Stimulated activated effector memory CD8-positive, alpha-beta T cell treated with anti-CD3 and anti-CD28 coated beads, Interleukin-12 subunit alpha, Interleukin-12 subunit beta, amount 100 ng/mL, for 72 hours (primary cell): ENCODE data around the gene RASL10B.
A peak's percentile ranks its signal among the peaks of the same experiment; 100 is the strongest.

ENCODE experiments used
- ATAC-seq: fragments of 150-1000 bp; cut with Tn5 transposase; 2 replicates; pipeline ENCODE4 v1.10.0; 2021
- DNase-seq, 2 donors: peaks; one replicate each; pipeline ENCODE4 v3.0.0; 2021 to 2022; ENCODE audit warnings: low spot score in 2 of 2
- H3K27ac Mint-ChIP-seq: one replicate; pipeline ENCODE4 v1.8.0; 2022; ENCODE audit warnings: mild to moderate bottlenecking, mixed read lengths
- H3K36me3 Mint-ChIP-seq: one replicate; pipeline ENCODE4 v1.8.0; 2022; ENCODE audit warnings: mild to moderate bottlenecking, mixed read lengths
- H3K4me1 Mint-ChIP-seq: one replicate; pipeline ENCODE4 v1.8.0; 2022; ENCODE audit warnings: mixed read lengths
- H3K4me3 Mint-ChIP-seq: one replicate; pipeline ENCODE4 v1.8.0; 2022; ENCODE audit warnings: mild to moderate bottlenecking, mixed read lengths
- H3K9me3 Mint-ChIP-seq: one replicate; pipeline ENCODE4 v1.8.0; 2022; ENCODE audit warnings: mixed read lengths

RASL10B gene

DNA sequence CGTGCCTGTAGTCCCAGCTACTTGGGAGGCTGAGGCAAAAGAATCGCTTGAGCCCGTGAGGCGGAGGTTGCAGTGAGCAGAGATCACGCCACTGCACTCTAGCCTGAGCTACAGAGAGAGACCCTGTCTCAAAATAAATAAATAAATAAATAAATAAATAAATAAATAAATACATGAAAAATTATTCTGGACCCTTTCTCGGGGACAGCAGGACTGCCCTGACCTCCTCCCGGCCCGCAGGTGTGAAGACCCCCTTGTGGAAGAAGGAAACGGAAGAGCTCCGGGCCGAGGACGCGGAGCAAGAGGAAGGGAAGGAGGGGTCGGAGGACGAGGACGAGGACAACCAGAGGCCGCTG, 32.3 kb downstream of the RASL10B start:
- ATAC-seq (no peak), DNase-seq (no peak)
- H3K4me3 Mint-ChIP-seq: peak overlapping the region; percentile 90
- no peak overlapping the region for H3K27ac Mint-ChIP-seq
- peaks cover 7% of the 10 kb centered on the region for H3K4me1 Mint-ChIP-seq
- peaks cover 4% of the 10 kb centered on the region for H3K36me3 Mint-ChIP-seq
- no peaks in the 10 kb centered on the region for H3K9me3 Mint-ChIP-seq

DNA sequence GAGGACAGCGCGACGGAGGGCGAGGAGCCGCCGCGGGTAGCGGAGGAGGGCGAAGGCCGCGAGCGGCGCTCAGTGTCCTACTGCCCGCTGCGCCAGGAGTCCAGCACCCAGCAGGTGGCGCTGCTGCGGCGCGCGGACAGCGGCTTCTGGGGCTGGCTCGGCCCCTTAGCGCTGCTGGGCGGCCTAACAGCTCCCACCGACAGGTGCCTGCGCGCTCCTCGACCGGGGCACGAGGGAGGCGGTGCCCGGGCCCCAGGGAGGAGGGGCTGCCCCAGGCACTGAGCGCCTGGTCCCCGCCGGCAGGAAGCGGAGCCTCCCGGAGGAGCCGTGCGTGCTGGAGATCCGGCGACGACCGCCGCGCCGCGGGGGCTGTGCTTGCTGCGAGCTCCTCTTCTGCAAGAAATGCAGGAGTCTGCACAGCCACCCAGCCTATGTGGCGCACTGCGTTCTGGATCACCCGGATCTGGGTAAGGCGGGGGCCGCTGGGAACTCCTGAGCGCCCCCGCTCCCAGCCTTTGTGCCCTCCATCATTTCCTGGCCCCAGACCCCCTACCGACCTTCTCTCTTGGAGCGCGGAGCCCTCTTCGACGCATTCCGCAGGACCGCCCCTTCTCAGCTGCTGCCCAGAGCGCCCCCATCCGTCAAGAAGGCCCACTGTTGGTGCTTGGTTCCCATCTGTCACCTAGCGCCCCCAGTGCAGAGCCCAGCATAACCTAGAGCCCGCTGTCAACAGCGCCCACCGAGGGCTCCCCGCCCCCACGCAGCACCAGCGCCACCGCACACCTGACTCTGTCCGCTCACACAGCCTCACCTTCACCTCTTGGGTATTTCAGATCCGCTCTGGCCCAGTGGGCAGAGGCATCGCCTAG, 32.9 kb downstream of the RASL10B start:
- Mint-ChIP-seq H3K4me3 (peak overlapping the region; percentile 90), H3K36me3 (peaks cover 4% of the 10 kb centered on the region), H3K27ac (no peak overlapping the region), H3K9me3 (no peaks in the 10 kb centered on the region), H3K4me1 (peaks cover 7% of the 10 kb centered on the region)
- peak; percentile 95 to 96 for DNase-seq
- ATAC-seq: peak; percentile 96

DNA sequence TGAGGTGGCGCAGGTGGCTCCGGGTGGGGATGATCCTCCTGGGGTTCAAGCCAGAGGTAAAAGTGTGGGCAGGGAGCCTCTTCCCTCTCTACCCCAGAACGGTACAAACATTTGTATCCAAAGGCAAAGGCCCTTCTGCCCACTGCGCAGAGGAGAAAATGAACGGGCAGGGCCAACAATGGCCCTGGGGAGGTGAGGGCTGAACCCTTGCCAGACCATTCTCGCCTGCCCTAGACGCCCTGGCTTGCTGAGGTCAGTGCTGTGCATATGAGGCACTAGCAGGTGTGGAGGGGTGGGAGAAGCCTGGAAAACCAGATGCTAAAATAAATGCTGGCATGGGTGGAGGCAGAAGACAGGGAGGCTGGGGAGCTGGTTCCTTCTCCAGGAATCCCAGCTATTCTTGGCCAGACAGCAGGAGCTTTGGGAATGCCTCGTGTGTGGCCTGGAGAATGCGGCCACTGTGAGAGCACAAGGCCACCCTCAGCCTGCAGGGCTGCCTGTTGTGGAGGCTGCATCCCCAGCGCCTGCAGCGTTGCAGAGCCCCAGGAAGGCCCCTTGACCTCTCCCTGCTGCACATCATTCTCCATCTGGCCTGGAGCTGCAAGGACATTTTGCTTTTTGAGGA, 33.8 kb downstream of the RASL10B start:
- ATAC-seq (no peak), DNase-seq (no peak)
- no peaks in the 10 kb centered on the region for H3K9me3 Mint-ChIP-seq
- peaks cover 4% of the 10 kb centered on the region for H3K36me3 Mint-ChIP-seq
- H3K4me1 Mint-ChIP-seq: peaks cover 7% of the 10 kb centered on the region
- no peak overlapping the region for H3K27ac Mint-ChIP-seq
- H3K4me3 Mint-ChIP-seq: peak overlapping the region; percentile 90

DNA sequence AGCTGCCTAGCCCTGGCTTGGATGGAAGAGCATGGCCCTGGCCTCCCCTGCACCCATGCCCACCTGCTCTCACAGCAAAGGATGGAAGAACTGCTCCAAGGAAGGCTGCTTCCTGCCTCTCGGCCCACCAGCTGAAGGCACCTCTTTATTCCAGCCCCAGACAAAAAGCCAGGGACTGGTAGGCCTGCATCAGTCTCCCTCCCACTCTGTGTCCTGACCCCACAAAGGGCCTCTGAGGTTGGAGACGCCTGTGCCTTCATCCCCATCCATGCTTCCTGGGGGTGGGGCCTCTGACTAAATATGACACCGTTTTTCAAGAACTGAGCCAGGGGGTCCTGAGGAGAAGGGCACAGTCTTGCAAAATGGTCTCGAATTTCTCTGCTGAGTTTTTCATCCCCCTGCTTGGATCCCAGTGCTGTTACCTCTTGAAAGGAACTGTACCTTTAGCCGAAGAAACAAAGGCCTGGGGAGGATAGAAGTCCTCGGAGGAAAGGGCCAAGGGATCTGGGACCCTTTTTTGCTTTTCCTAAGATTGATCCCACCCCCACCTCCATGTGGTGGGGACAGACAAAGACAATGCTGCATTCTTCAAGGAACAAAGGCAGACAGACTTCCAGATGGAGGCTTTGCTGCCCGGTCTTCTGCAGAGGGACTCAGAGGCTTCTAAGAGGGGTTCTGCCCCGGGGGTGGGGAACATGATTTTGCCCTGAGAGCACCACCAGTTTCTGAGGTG, 34.5 kb downstream of the RASL10B start:
- Mint-ChIP-seq H3K36me3 (peaks cover 4% of the 10 kb centered on the region), H3K4me3 (peak overlapping the region; percentile 90), H3K27ac (no peak overlapping the region), H3K9me3 (no peaks in the 10 kb centered on the region), H3K4me1 (peaks cover 7% of the 10 kb centered on the region)
- ATAC-seq (no peak), DNase-seq (no peak)

DNA sequence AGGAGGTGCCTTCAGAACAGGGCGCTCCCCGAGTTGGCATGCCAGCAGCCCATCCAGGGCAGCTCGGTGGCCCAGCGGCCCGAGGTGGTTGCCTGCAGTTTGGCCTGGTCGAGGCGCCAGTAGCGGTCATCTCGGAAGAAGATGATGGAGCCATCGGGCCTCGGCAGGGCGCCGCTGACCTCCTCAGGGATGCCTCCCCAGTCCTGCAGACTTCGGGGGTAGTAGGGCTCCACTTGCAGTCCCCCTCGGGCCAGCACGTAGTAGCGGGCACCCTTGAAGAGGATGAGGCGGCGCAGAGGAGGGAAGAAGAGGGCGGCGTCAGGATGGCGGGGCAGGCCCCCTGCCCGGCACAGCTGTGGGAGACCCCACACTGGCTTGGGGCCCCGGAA, 35.0 kb downstream of the RASL10B start:
- Mint-ChIP-seq H3K9me3 (no peaks in the 10 kb centered on the region), H3K4me3 (no peak overlapping the region), H3K4me1 (peaks cover 7% of the 10 kb centered on the region), H3K27ac (no peak overlapping the region), H3K36me3 (peaks cover 4% of the 10 kb centered on the region)
- no peak for ATAC-seq
- DNase-seq: no peak

DNA sequence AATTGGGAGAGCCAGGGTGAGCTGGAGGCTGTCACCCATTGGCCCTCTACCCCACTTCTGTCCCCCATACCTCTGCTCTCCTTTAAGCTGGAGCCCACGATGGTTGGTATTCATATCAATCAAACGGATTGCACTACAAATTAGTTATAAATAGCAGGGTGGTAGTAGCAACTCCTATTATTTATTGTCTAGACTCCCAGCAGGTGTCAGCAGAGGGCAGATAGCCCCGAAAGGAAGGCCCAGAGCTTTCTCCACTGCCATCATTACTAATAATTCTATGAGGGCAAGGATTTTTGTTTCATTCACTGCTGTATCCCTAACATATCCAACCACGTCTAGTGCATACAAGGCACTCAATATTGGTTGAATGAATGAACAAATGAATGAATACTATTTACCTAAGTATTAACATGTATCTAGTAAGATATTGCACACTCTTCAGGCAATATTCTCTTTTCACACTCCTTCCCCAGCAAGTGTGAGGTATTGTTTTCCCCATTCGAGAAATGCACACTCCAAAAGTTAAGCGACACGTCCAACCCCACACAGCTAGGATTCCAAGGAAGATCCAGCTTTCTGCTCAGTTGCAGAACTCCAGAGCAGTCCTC, 35.6 kb downstream of the RASL10B start:
- H3K36me3 Mint-ChIP-seq: peaks cover 4% of the 10 kb centered on the region
- peaks cover 7% of the 10 kb centered on the region for H3K4me1 Mint-ChIP-seq
- DNase-seq (no peak), ATAC-seq (no peak)
- no peak overlapping the region for H3K27ac Mint-ChIP-seq
- H3K4me3 Mint-ChIP-seq: no peak overlapping the region
- H3K9me3 Mint-ChIP-seq: no peaks in the 10 kb centered on the region

DNA sequence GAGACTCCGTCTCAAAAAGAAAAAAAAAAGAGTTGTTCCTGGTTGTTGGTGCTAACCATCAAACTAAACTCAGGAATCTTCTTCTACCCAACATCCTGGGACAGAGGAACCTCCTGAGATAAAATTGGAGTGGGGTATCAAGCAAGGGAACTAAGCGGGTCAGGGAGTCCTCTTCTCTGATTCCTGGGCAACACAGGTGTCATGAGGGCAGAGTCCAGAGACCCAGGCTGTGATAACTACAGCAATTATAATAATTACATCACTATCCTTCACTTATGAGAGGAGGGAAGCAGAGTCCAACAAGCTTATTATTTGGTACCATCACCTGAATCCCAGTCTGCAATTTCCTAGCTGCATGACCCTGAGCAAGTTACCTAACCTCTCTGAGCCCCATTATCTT, 37.4 kb downstream of the RASL10B start:
- H3K36me3 Mint-ChIP-seq: peaks cover 4% of the 10 kb centered on the region
- H3K27ac Mint-ChIP-seq: no peak overlapping the region
- ATAC-seq: no peak
- no peaks in the 10 kb centered on the region for H3K9me3 Mint-ChIP-seq
- no peak overlapping the region for H3K4me3 Mint-ChIP-seq
- H3K4me1 Mint-ChIP-seq: peaks cover 7% of the 10 kb centered on the region
- DNase-seq: no peak

DNA sequence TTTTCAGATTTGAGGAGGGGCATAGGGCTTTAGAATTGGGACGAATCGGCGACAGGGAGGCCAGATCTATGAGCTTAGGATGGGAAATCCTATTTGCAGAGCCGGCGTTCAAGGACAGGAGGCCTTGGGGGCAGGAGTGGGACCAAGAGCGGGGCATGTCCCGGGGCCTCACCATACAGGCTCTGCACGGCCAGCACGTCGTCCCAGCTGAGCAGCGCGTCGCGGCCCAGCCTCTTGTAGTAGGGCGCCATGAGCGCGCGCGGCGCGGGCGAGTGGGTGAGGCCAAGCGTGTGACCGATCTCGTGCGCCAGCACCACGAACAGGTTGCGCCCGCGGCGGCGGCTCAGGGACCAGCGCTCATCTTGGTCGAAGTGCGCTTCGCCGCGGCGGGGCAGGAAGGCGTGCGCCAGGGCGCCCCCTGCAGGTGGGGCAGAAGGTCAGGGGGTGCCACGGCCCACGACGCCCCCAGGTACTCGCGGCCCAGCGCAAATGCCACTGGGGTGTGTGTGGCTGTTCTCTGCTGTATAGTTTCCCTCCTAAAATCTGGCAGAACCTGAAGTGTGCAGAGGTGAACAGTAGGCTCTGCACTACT, 38.6 kb downstream of the RASL10B start:
- Mint-ChIP-seq H3K27ac (no peak overlapping the region), H3K4me1 (peaks cover under 1% of the 10 kb centered on the region), H3K9me3 (no peaks in the 10 kb centered on the region), H3K4me3 (no peak overlapping the region), H3K36me3 (no peaks in the 10 kb centered on the region)
- DNase-seq: no peak
- ATAC-seq: no peak

DNA sequence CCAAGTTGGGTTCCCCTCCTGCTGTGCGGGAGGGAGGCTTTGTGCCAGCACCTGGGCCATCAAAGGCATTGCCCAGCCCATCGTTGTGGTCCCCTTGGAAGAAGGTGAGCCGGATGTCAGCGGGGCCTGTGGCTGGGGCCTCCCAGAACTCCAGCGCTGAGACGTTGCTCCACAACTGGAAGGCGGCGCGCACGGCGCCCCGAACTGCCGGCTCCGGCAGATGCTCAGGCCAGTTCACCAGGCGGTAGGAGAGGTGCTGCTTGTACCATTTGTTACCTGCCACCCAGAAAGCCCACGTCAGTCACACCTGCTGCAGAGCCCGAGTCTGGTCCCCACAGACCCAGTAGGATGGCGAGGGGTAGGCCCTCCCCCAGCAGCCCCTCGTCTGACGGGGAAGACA, 41.7 kb downstream of the RASL10B start:
- no peaks in the 10 kb centered on the region for H3K4me1 Mint-ChIP-seq
- peak; percentile 22 for ATAC-seq
- no peaks in the 10 kb centered on the region for H3K9me3 Mint-ChIP-seq
- no peak for DNase-seq
- no peak overlapping the region for H3K4me3 Mint-ChIP-seq
- H3K36me3 Mint-ChIP-seq: no peaks in the 10 kb centered on the region
- H3K27ac Mint-ChIP-seq: no peak overlapping the region

DNA sequence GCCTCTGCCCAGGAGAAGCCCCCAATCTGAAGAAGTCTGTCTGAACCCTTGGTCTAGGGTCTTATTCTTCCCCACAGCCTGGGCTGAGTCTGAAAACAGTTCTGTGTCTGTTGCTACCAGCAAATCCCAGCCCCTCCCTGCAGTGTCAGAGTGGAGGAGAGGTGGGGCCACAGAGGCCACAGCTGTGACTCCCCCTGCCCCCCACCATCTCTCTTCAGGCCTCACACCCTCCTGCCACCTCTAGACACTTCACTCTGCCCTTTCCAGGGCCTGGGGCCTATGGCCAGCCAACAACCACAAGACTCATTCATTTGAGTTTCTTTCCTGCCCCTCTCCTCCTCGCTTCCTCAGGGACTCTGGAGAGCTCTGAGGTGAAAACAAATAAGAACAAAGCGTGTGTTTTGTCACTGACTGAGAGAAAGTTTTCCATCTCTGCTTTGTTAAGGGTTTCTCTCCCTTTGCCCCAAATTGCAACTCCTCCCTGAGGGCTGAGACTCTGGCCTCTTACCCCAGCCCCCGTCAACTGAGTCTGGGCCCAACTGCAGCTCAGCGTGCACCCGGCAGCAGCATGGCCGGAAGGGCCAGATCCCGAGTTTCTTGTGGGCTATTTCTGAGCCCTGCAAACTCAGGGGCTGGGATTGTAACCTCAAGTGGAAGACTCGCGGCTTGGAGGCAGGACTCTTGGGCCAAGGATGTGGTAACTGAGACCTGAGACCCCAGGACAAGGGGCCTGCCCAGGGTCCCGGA, 42.4 kb downstream of the RASL10B start:
- H3K4me1 Mint-ChIP-seq: no peaks in the 10 kb centered on the region
- H3K27ac Mint-ChIP-seq: no peak overlapping the region
- DNase-seq (no peak), ATAC-seq (peak; percentile 28)
- H3K36me3 Mint-ChIP-seq: no peaks in the 10 kb centered on the region
- no peak overlapping the region for H3K4me3 Mint-ChIP-seq
- H3K9me3 Mint-ChIP-seq: no peaks in the 10 kb centered on the region

DNA sequence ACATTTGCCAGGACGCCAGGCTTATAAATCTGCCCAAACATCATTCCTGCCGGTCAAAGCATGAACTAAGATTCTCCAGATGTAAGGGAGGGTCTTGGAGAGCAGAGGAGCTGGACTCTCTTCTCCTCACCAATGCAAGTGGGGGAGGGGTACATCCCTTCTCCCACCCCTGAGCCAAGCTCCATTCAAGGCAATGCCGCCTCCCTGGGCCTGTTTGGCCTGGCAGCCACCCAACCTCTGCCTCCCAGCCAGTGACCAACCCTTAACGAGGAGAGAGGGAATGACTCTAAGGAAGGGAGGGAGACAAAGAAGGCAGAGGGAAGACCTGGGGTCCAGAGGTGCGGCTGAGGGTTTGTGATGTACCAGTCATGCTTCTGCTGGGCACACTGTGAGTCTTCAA, 43.1 kb downstream of the RASL10B start:
- no peaks in the 10 kb centered on the region for H3K4me1 Mint-ChIP-seq
- no peak overlapping the region for H3K4me3 Mint-ChIP-seq
- no peak overlapping the region for H3K27ac Mint-ChIP-seq
- ATAC-seq (no peak), DNase-seq (no peak)
- no peaks in the 10 kb centered on the region for H3K9me3 Mint-ChIP-seq
- H3K36me3 Mint-ChIP-seq: no peaks in the 10 kb centered on the region

DNA sequence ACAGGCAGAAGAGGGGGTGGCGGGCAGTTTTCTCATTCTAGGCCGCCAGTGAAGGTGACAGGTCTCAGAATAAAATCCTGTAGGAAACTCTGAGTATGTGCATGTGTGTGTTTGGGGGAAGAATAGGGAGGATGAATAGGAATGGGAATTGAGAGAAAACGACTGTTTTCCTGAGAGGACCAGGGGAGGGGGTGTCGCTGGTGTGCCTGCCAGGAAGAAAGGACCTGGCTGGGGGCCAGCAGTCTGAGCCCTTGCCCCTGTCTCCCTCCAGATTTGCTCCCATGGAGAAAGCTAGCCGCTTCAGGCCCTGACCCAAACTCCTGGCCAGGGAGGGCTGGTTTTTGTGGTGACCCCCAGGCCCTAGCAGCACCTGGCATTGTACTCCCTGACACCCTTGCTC, 43.6 kb downstream of the RASL10B start:
- no peaks in the 10 kb centered on the region for H3K4me1 Mint-ChIP-seq
- no peaks in the 10 kb centered on the region for H3K9me3 Mint-ChIP-seq
- H3K27ac Mint-ChIP-seq: no peak overlapping the region
- DNase-seq: no peak
- no peak overlapping the region for H3K4me3 Mint-ChIP-seq
- ATAC-seq: no peak
- H3K36me3 Mint-ChIP-seq: no peaks in the 10 kb centered on the region

DNA sequence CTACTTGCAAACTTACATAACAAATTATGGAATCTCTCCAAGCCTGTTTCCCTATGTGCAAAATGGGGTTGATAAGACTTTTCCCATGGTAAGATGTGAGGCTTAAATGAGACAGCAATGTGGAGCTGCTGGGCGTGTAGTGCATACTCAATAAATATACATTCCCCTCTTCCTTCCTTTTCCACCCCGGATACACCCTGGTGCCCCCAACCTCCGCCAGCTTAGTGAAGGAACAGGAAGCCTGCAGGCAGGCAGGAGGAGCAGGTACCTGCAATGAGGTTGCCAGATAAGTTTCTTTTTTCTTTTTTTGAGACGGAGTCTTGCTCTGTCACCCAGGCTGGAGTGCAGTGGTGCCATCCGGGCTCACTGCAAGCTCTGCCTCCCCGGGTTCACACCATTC, 44.1 kb downstream of the RASL10B start:
- DNase-seq (no peak), ATAC-seq (no peak)
- Mint-ChIP-seq H3K36me3 (no peaks in the 10 kb centered on the region), H3K9me3 (no peaks in the 10 kb centered on the region), H3K4me3 (no peak overlapping the region), H3K27ac (no peak overlapping the region), H3K4me1 (no peaks in the 10 kb centered on the region)

DNA sequence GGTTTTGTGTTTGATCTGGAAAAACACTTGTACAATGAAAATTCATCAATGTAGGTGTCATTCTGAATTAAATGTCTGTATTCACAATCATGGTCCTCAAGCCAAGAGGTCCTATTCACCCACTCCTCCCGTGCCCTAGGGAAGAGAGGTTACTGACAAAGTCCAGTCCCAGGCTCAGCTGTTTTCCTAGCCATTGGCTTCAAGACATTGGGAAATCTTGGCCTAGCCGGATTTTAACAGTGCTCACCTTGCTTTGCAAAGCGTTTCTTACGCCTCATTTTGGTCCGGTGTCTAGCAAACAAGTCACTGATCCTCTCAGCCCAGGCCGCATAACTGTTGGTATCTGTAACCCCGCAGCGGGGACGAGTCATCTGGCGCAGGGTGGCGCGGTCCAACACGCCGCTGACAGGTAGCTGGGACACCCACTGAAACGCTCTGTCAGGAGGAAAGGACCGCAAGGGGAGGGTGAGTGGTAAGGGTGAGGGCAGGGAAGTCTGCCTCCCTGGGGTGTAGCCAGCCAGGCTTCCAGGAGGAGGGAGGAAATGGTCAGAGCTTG, 47.3 kb downstream of the RASL10B start:
- Mint-ChIP-seq H3K27ac (no peak overlapping the region), H3K36me3 (no peaks in the 10 kb centered on the region), H3K9me3 (no peaks in the 10 kb centered on the region), H3K4me3 (no peak overlapping the region), H3K4me1 (no peaks in the 10 kb centered on the region)
- DNase-seq: no peak
- ATAC-seq: no peak
